SH-SY5Y (cell line): ENCODE measurements around the gene C1orf115.

ENCODE experiments used
- GATA2 ChIP-seq: IDR thresholded peaks from 2 replicates; pipeline ENCODE4 v1.6.1; 2011; ENCODE audit warnings: mild to moderate bottlenecking, low read depth, low read length
- GATA3 ChIP-seq: IDR thresholded peaks from 2 replicates; pipeline ENCODE4 v1.6.1; 2011; ENCODE audit warnings: low read depth, mild to moderate bottlenecking, low read length, moderate library complexity

DNA sequence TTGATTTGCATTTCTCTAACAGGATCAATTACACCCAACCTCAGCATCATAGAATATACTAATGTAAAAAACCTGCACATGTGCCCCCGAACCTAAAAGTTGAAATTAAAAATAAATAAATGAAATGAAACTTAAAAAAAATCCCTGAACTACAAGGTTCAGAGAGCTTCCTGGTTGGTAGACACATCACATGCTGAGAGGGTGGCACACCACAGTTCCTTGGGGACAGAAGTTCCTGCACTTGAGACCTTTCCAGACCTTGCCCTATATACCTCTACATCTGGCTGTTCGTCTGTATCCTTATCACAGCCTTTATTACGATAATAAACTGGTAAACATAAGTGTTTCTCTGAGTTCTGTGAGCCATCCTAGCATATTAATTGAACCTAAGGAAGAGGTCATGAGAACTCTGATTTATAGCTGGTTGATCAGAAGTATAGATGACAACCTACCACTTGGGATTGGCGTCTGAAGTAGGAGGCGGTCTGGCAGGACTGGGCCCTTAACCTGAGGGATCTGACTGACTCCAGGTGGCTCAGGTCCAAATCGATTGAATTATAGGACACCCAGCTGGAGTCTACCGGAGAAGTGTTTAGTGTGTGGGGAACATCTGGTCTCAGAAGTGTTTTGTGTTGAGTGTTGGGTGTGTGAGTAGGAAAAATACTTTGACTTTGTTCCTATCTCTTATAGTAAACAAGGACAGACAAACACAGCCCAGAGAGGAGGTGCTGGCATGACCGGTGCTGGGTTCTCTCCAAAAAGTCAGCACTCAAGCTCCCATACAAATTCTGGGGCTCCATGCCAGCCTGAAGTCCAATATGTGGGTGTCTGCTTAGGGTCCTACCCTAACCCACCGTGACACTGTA, 19.0 kb downstream of the C1orf115 start:
- TF ChIP-seq GATA2 (no peak), GATA3 (no peak)
